ENCODE data around the gene CACNA2D1.

DNA sequence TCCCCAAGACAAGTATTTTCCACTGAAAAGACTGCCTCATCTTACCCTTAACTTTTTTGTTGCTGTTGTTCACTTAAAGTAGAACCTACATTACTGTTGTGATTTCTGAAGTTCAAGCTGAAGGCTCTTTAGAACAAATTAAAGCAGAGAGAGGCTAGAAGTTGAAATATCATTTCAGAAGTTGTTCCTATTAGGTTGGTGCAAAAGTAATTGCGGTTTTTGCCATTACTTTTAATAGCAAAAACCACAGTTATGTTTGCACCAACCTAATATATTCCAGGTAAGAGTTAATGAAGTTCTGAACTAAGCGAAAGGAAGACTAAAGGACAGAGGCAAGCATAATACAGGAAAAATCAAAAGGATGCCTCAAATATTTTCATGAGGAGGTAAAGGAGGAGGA, 153.7 kb downstream of the CACNA2D1 start:
- TF ChIP-seq BACH2 (CRISPR knock-in tag; IDR thresholded peaks at IDR 0.05; ENCODE audit: borderline replicate concordance) (no peak), GLIS3 (CRISPR knock-in tag; IDR thresholded peaks at IDR 0.05) (no peak), ARNTL (CRISPR knock-in tag; IDR thresholded peaks at IDR 0.05; ENCODE audit: borderline replicate concordance, low read depth) (no peak), RARB (CRISPR knock-in tag; IDR thresholded peaks at IDR 0.05) (no peak), SNAI2 (CRISPR knock-in tag; IDR thresholded peaks at IDR 0.05) (no peak), ZNF565 (CRISPR knock-in tag; conservative IDR thresholded peaks at IDR 0.05; ENCODE audit: low read depth) (no peak), ISL1 (CRISPR knock-in tag; IDR thresholded peaks at IDR 0.05) (no peak), TOX (CRISPR knock-in tag; IDR thresholded peaks at IDR 0.05; ENCODE audit: borderline replicate concordance) (no peak), PPARA (CRISPR knock-in tag; IDR thresholded peaks at IDR 0.05; ENCODE audit: borderline replicate concordance) (no peak)
- TF ChIP-seq, protein P1, sequence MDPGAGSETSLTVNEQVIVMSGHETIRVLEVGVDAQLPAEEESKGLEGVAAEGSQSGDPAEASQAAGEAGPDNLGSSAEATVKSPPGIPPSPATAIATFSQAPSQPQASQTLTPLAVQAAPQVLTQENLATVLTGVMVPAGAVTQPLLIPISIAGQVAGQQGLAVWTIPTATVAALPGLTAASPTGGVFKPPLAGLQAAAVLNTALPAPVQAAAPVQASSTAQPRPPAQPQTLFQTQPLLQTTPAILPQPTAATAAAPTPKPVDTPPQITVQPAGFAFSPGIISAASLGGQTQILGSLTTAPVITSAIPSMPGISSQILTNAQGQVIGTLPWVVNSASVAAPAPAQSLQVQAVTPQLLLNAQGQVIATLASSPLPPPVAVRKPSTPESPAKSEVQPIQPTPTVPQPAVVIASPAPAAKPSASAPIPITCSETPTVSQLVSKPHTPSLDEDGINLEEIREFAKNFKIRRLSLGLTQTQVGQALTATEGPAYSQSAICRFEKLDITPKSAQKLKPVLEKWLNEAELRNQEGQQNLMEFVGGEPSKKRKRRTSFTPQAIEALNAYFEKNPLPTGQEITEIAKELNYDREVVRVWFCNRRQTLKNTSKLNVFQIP (CRISPR knock-in tag; IDR thresholded peaks at IDR 0.05; ENCODE audit: borderline replicate concordance, low read depth), result no peak
- TF ChIP-seq, protein P2, sequence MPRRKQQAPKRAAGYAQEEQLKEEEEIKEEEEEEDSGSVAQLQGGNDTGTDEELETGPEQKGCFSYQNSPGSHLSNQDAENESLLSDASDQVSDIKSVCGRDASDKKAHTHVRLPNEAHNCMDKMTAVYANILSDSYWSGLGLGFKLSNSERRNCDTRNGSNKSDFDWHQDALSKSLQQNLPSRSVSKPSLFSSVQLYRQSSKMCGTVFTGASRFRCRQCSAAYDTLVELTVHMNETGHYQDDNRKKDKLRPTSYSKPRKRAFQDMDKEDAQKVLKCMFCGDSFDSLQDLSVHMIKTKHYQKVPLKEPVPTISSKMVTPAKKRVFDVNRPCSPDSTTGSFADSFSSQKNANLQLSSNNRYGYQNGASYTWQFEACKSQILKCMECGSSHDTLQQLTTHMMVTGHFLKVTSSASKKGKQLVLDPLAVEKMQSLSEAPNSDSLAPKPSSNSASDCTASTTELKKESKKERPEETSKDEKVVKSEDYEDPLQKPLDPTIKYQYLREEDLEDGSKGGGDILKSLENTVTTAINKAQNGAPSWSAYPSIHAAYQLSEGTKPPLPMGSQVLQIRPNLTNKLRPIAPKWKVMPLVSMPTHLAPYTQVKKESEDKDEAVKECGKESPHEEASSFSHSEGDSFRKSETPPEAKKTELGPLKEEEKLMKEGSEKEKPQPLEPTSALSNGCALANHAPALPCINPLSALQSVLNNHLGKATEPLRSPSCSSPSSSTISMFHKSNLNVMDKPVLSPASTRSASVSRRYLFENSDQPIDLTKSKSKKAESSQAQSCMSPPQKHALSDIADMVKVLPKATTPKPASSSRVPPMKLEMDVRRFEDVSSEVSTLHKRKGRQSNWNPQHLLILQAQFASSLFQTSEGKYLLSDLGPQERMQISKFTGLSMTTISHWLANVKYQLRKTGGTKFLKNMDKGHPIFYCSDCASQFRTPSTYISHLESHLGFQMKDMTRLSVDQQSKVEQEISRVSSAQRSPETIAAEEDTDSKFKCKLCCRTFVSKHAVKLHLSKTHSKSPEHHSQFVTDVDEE (CRISPR knock-in tag; IDR thresholded peaks at IDR 0.05), result no peak
- TF ChIP-seq, protein P3, sequence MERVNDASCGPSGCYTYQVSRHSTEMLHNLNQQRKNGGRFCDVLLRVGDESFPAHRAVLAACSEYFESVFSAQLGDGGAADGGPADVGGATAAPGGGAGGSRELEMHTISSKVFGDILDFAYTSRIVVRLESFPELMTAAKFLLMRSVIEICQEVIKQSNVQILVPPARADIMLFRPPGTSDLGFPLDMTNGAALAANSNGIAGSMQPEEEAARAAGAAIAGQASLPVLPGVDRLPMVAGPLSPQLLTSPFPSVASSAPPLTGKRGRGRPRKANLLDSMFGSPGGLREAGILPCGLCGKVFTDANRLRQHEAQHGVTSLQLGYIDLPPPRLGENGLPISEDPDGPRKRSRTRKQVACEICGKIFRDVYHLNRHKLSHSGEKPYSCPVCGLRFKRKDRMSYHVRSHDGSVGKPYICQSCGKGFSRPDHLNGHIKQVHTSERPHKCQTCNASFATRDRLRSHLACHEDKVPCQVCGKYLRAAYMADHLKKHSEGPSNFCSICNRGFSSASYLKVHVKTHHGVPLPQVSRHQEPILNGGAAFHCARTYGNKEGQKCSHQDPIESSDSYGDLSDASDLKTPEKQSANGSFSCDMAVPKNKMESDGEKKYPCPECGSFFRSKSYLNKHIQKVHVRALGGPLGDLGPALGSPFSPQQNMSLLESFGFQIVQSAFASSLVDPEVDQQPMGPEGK (CRISPR knock-in tag; IDR thresholded peaks at IDR 0.05; ENCODE audit: borderline replicate concordance), result no peak

Data from SK-N-SH treated with all-trans-retinoic acid at 6 μM for 48 hours (cell line).